Peyer's patch (tissue), 4 donors: ENCODE data around the gene WDSUB1. TPM values are rescaled to one million over a fixed set of nuclear protein-coding genes. Genes with fewer than 3 reads are reported as not detected.
A peak's percentile ranks its signal among the peaks of the same experiment; 100 is the strongest.

Experiments
- DNase-seq, 3 donors: peaks; one replicate each; pipeline ENCODE4 v3.0.0-alpha.2; 2017 to 2019
- H3K27ac ChIP-seq, 4 donors: fragments of 200-600 bp; sonication (generic); one replicate each; pipeline ENCODE4 v1.5.1; 2016 to 2019
- H3K27me3 ChIP-seq, 2 donors: fragments of 200-600 bp; sonication (generic); one replicate each; pipeline ENCODE4 v1.5.1; 2019
- H3K36me3 ChIP-seq, 3 donors: fragments of 200-600 bp; sonication (generic); one replicate each; pipeline ENCODE4 v1.5.1; 2016 to 2019
- H3K4me1 ChIP-seq, 4 donors: fragments of 200-600 bp; sonication (generic); one replicate each; pipeline ENCODE4 v1.5.1; 2016 to 2019
- H3K4me3 ChIP-seq, 4 donors: fragments of 200-600 bp; sonication (generic); 1 replicate in 3 of 4; 2 replicates in 1 of 4; pipeline ENCODE4 v1.5.1; 2016 to 2019; ENCODE audit warnings: mild to moderate bottlenecking in 1 of 4
- H3K9me3 ChIP-seq, 4 donors: fragments of 200-600 bp; sonication (generic); one replicate each; pipeline ENCODE4 v1.5.1; 2016 to 2019; ENCODE audit warnings: mild to moderate bottlenecking in 1 of 4
- POLR2A ChIP-seq, 2 donors: fragments of 450-650 bp; IDR thresholded peaks; one replicate each; pipeline ENCODE4 v1.5.1; 2017; ENCODE audit warnings: antibody characterized with exemption in 2 of 2, mild to moderate bottlenecking in 2 of 2, moderate library complexity in 2 of 2
- total RNA-seq, 4 donors: library from RNA; depleted of rRNA; stranded (reverse); fragments of >200 nt; gene quantifications; one replicate each; pipeline ENCODE4 v1.1.0, GENCODE V29; 2016
- TF ChIP-seq, protein P1 (sequence below), 6 experiments: fragments of 450-650 bp in 4 of 6; fragments of 200-600 bp in 2 of 6; sonication (generic) in 1 of 6; IDR thresholded peaks; one replicate each; pipeline ENCODE4 v1.5.1; 2017 to 2019; ENCODE audit warnings: antibody characterized with exemption in 6 of 6, mild to moderate bottlenecking in 3 of 6, moderate library complexity in 1 of 6

WDSUB1 gene
- total RNA-seq, 4 donors from 2014 or later = 4.0 to 9.9 (median 8.4) TPM

DNA sequence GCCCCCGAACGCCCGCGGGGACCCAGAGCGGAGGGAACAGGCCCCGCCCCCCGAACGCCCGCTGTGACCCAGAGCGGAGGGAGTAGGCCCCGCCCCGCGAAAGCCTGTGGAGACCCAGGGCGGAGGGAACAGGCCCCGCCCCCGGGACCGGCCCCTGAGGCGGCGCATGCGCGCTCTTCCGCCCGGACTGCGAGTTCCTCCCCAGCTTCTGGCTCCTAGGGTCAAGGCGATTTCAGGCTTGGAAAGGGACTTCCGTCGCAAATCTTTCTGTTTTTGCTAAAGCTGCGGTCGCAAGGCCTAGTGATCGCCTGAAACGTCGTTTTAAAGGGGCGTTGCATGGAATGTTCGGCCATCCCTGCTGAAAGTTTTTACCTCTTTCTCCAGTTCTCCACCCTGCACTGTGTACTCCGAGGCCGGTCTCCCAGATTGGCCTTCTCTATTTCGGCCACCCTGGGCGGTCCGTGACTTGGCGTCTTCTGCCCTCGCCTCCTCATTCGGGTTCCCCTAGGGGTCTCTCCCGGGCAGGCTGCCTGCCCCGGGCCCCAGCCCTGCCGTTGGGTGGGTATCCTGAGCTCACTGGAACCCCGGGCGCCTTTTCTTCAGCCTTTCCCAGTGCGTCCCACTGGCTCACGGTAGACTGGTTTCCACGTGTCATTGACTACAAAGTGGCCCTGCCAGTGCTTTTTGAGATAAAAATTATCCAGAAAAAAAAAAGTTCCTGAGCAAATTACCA, 372 bp upstream of the WDSUB1 start:
- H3K9me3 ChIP-seq = no peaks in the 10 kb centered on the region
- H3K27me3 ChIP-seq = no peaks in the 10 kb centered on the region
- peak overlapping the region; percentile 63 to 90 (median 79) for H3K27ac ChIP-seq
- H3K36me3 ChIP-seq = no peaks in the 10 kb centered on the region
- H3K4me3 ChIP-seq = peak overlapping the region; percentile 67 to 97 (median 85)
- DNase-seq = peak; percentile 100
- peak in 1 of 2 donors; percentile 67 for TF ChIP-seq POLR2A (IDR thresholded peaks at IDR 0.05)
- TF ChIP-seq, protein P1, sequence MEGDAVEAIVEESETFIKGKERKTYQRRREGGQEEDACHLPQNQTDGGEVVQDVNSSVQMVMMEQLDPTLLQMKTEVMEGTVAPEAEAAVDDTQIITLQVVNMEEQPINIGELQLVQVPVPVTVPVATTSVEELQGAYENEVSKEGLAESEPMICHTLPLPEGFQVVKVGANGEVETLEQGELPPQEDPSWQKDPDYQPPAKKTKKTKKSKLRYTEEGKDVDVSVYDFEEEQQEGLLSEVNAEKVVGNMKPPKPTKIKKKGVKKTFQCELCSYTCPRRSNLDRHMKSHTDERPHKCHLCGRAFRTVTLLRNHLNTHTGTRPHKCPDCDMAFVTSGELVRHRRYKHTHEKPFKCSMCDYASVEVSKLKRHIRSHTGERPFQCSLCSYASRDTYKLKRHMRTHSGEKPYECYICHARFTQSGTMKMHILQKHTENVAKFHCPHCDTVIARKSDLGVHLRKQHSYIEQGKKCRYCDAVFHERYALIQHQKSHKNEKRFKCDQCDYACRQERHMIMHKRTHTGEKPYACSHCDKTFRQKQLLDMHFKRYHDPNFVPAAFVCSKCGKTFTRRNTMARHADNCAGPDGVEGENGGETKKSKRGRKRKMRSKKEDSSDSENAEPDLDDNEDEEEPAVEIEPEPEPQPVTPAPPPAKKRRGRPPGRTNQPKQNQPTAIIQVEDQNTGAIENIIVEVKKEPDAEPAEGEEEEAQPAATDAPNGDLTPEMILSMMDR (IDR thresholded peaks at IDR 0.05) = no peak
- H3K4me1 ChIP-seq = peaks cover 0 to 20% (median 5%) of the 10 kb centered on the region in 4 donors

DNA sequence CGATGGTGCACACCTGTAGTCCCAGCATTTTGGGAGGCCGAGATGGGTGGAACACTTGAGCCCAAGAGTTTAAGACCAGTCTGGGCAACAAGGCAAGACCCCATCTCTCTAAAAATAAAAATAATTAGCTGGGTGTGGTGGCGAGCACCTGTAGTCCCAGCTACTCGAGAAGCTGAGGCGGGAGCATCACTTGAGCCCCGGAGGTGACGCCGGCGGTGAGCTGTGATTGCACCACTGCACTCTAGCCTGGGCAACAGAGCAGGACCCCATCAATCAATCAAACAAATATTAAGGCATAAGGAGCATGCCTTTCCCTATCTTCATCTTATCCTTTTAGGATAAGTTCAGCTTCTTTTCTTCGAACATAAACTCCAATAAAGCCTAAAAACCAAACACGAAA, 1.1 kb downstream of the WDSUB1 start:
- no peaks in the 10 kb centered on the region for H3K36me3 ChIP-seq
- TF ChIP-seq, protein P1 (IDR thresholded peaks at IDR 0.05) = no peak
- TF ChIP-seq POLR2A (IDR thresholded peaks at IDR 0.05) = no peak
- H3K4me1 ChIP-seq = peaks cover 0 to 16% (median 5%) of the 10 kb centered on the region in 4 donors
- no peak for DNase-seq
- H3K27me3 ChIP-seq = no peaks in the 10 kb centered on the region
- peak overlapping the region; percentile 67 to 97 (median 85) for H3K4me3 ChIP-seq
- peak overlapping the region in 3 of 4 donors; percentile 63 to 90 (median 78) for H3K27ac ChIP-seq
- H3K9me3 ChIP-seq = no peaks in the 10 kb centered on the region

DNA sequence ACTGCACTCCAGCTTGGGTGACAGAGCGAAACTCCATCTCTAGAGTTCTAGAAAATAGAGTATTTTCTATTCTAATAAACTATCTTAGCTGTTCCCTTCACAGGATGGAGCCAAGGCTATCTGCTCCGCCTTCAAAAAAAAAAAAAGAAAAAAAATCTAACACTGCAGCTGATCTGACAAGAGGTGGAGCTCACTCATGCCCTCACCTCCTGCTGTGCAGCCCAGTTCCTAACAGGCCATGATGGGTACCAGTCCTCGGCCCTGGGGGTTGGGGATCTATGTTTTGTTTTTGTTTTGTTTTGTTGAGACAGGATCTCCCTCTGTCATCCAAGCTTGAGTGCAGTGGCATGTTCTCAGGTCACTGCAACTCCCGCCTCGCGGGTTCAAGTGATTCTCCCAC, 3.0 kb downstream of the WDSUB1 start:
- no peak for DNase-seq
- H3K4me1 ChIP-seq = peaks cover 0 to 14% (median 5%) of the 10 kb centered on the region in 4 donors
- no peaks in the 10 kb centered on the region for H3K27me3 ChIP-seq
- H3K27ac ChIP-seq = no peak overlapping the region
- H3K9me3 ChIP-seq = no peaks in the 10 kb centered on the region
- no peak overlapping the region for H3K4me3 ChIP-seq
- no peak for TF ChIP-seq POLR2A (IDR thresholded peaks at IDR 0.05)
- TF ChIP-seq, protein P1 (IDR thresholded peaks at IDR 0.05) = no peak
- peaks cover 0 to 6% (median 0%) of the 10 kb centered on the region in 3 donors for H3K36me3 ChIP-seq

DNA sequence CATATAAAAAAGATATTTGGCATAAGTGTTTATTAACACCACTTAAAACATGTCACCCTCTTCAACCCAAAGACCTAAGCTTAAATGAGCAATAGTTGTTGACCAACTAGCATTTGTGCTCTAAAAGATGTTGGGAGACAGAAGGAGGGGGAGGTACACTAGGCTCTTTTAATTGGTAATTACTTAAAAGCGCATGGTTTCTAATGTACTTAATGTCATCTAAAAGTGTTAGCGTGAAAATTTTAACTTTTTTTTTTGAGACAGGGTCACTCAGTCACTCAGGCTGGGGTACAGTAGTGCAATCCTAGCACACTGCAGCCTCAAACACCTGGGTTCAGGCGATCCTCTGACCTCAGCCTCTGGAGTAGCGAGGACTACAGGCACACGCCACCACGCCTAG, 5.5 kb downstream of the WDSUB1 start:
- TF ChIP-seq, protein P1 (IDR thresholded peaks at IDR 0.05) = no peak
- TF ChIP-seq POLR2A (IDR thresholded peaks at IDR 0.05) = no peak
- no peaks in the 10 kb centered on the region for H3K9me3 ChIP-seq
- H3K27ac ChIP-seq = no peak overlapping the region
- peaks cover 0 to 6% (median 0%) of the 10 kb centered on the region in 3 donors for H3K36me3 ChIP-seq
- DNase-seq = no peak
- H3K4me3 ChIP-seq = no peak overlapping the region
- peaks cover 0 to 14% (median 4%) of the 10 kb centered on the region in 4 donors for H3K4me1 ChIP-seq
- H3K27me3 ChIP-seq = no peaks in the 10 kb centered on the region

DNA sequence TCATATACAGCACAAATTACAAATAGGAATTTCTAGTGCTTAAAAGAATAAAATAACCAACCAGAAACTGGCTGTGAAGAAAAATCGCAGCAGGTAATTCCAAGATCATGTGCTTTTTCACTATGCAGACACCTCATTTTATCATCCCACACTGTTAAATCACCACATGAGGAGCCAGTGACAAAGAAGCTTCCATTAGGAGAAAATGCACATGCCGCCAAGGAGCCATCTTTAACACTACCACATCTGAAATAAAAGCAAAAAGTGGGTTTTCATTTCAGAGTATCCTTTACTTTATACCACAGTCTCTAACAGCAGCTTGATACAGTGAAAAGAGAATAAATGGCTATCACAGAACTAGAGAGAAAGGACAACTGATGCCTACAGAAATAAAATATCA, 6.8 kb downstream of the WDSUB1 start:
- Histone ChIP-seq H3K27ac (no peak overlapping the region), H3K4me1 (peaks cover 0 to 1% (median 0%) of the 10 kb centered on the region in 4 donors), H3K4me3 (no peak overlapping the region), H3K9me3 (no peaks in the 10 kb centered on the region), H3K27me3 (no peaks in the 10 kb centered on the region), H3K36me3 (peaks cover 0 to 6% (median 0%) of the 10 kb centered on the region in 3 donors)
- TF ChIP-seq POLR2A (IDR thresholded peaks at IDR 0.05) = no peak
- TF ChIP-seq, protein P1 (IDR thresholded peaks at IDR 0.05) = no peak
- no peak for DNase-seq
